Loucy (cell line): ENCODE results near the gene NKAPL.

Source experiments
- CTCF ChIP-seq: fragments of 200-600 bp; sonication (generic); conservative IDR thresholded peaks from 2 replicates; pipeline ENCODE4 v1.5.1; 2014; ENCODE audit warnings: mild to moderate bottlenecking, antibody characterized with exemption, low read length
- EZH2phosphoT487 ChIP-seq: fragments of 200-600 bp; IDR thresholded peaks from 2 replicates; pipeline ENCODE4 v1.6.1; 2018; ENCODE audit warnings: antibody characterized with exemption, mild to moderate bottlenecking, moderate library complexity, borderline replicate concordance

DNA sequence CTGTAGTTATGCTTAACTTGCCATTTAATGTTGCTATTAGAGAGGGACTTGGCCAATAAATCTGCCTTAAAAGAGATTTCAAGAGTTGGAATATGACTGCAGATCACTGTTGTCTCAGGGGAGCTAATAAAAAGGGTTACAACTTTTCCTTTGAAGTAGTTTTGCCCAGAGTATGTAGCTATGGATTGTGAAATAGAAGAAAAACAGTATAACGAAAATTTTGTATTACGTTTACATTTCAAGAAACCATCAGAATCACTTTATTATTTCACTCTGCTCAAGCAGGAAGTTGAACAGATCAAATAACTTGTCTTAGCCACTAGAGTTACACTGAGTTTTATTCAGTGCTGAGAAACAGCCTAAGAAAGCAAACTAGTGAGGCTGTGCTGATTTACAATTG lies 4.8 kb downstream of the NKAPL start:
- TF ChIP-seq CTCF (no peak), EZH2phosphoT487 (no peak)
